Measurements from ENCODE around the gene RBM26. TPM values are rescaled to one million over a fixed set of nuclear protein-coding genes. Genes with fewer than 3 reads are reported as not detected.

RBM26 gene
- total and polyA plus RNA-seq, 2 of the 4 experiments (the other 2 are of a cell fraction), result 17.6 to 18.1 TPM

DNA sequence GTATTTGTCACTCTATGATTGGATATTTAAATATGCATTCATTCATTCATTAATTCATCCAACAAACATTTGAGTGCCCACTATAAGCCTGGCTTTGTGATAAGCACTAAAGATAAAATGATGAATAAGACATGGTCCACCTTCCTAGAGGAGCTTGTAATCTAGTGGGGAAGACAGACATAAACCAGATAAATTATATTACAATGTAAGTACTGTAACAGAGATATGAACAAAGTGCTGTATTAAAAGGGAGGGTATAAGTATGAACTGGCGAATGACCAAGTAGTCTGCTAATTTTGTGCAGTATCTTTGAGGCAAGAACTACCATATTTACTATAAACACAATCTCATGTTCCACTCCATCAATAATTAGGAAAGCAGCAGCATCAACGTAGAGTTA lies 88.2 kb downstream of the RBM26 start:
- CTCF ChIA-PET, result no interaction called here
- no peak overlapping the region for H3K27ac ChIP-seq (ENCODE audit: insufficient read depth, low read length)
- no peak overlapping the region for H4K5ac ChIP-seq (ENCODE audit: low read depth, low read length)
- H3K18ac ChIP-seq (ENCODE audit: low read depth, low read length), result no peak overlapping the region
- POLR2A ChIA-PET (ENCODE audit: unreplicated experiment), result no interaction called here
- H3K23ac ChIP-seq (ENCODE audit: low read depth, low read length), result no peak overlapping the region
- no peaks in the 10 kb centered on the region for H4K20me1 ChIP-seq (ENCODE audit: insufficient read depth, low read length)
- no peak overlapping the region for H3K4ac ChIP-seq (ENCODE audit: low read depth, low read length)
- no peaks in the 10 kb centered on the region for H3K27me3 ChIP-seq (ENCODE audit: control insufficient read depth, insufficient read depth, low read length)
- TF ChIP-seq SMC3 (IDR thresholded peaks at IDR 0.05; ENCODE audit: low read depth, low read length) (no peak), CHD1 (IDR thresholded peaks at IDR 0.05; ENCODE audit: low read depth, low read length) (no peak), RCOR1 (IDR thresholded peaks at IDR 0.05; ENCODE audit: insufficient replicate concordance, low read length) (no peak), MAZ (IDR thresholded peaks at IDR 0.05; ENCODE audit: borderline replicate concordance, low read depth, low read length) (no peak), MAFK (IDR thresholded peaks at IDR 0.05; ENCODE audit: low read depth, low read length) (no peak), POLR2A (IDR thresholded peaks at IDR 0.05; ENCODE audit: low read depth, low read length) (no peak), CEBPB (IDR thresholded peaks at IDR 0.05; ENCODE audit: low read depth, low read length) (no peak), MXI1 (IDR thresholded peaks at IDR 0.05; ENCODE audit: borderline replicate concordance, low read depth, low read length) (no peak), RAD21 (IDR thresholded peaks at IDR 0.05; ENCODE audit: low read length) (no peak), RFX5 (IDR thresholded peaks at IDR 0.05; ENCODE audit: low read depth, low read length) (no peak), BHLHE40 (IDR thresholded peaks at IDR 0.05; ENCODE audit: low read depth, low read length) (no peak), NFE2L2 (IDR thresholded peaks at IDR 0.05; ENCODE audit: low read depth, low read length) (no peak), FOS (IDR thresholded peaks at IDR 0.05; ENCODE audit: low read depth, low read length) (no peak)
- TF ChIP-seq, protein P1, sequence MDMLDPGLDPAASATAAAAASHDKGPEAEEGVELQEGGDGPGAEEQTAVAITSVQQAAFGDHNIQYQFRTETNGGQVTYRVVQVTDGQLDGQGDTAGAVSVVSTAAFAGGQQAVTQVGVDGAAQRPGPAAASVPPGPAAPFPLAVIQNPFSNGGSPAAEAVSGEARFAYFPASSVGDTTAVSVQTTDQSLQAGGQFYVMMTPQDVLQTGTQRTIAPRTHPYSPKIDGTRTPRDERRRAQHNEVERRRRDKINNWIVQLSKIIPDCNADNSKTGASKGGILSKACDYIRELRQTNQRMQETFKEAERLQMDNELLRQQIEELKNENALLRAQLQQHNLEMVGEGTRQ (IDR thresholded peaks at IDR 0.05; ENCODE audit: low read depth, low read length), result no peak
- TF ChIP-seq, protein P2, sequence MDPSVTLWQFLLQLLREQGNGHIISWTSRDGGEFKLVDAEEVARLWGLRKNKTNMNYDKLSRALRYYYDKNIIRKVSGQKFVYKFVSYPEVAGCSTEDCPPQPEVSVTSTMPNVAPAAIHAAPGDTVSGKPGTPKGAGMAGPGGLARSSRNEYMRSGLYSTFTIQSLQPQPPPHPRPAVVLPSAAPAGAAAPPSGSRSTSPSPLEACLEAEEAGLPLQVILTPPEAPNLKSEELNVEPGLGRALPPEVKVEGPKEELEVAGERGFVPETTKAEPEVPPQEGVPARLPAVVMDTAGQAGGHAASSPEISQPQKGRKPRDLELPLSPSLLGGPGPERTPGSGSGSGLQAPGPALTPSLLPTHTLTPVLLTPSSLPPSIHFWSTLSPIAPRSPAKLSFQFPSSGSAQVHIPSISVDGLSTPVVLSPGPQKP (IDR thresholded peaks at IDR 0.05; ENCODE audit: borderline replicate concordance, low read depth, low read length), result no peak
- TF ChIP-seq, protein P3, sequence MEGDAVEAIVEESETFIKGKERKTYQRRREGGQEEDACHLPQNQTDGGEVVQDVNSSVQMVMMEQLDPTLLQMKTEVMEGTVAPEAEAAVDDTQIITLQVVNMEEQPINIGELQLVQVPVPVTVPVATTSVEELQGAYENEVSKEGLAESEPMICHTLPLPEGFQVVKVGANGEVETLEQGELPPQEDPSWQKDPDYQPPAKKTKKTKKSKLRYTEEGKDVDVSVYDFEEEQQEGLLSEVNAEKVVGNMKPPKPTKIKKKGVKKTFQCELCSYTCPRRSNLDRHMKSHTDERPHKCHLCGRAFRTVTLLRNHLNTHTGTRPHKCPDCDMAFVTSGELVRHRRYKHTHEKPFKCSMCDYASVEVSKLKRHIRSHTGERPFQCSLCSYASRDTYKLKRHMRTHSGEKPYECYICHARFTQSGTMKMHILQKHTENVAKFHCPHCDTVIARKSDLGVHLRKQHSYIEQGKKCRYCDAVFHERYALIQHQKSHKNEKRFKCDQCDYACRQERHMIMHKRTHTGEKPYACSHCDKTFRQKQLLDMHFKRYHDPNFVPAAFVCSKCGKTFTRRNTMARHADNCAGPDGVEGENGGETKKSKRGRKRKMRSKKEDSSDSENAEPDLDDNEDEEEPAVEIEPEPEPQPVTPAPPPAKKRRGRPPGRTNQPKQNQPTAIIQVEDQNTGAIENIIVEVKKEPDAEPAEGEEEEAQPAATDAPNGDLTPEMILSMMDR (conservative IDR thresholded peaks at IDR 0.05; ENCODE audit: low read depth, low read length), result no peak
- H4K91ac ChIP-seq (ENCODE audit: insufficient read depth, low read depth, low read length), result no peak overlapping the region
- H3K4me2 ChIP-seq (ENCODE audit: low read depth, low read length), result no peak overlapping the region
- ATAC-seq (ENCODE audit: low read depth) (no peak), DNase-seq (no peak)
- no peak overlapping the region for H2BK120ac ChIP-seq (ENCODE audit: low read depth, low read length)
- dilution Hi-C loops (cut with HindIII; ENCODE audit: low sequenced_read_pairs, unreplicated experiment), result no loop called here
- H3K56ac ChIP-seq (ENCODE audit: extremely low read depth, insufficient read depth, low read length), result no peak overlapping the region
- no peak overlapping the region for H2AK5ac ChIP-seq (ENCODE audit: low read depth, low read length)
- H2AK9ac ChIP-seq (replicated peaks; ENCODE audit: low read depth, low read length, poor library complexity), result no peak overlapping the region
- no peak overlapping the region for H3K14ac ChIP-seq (replicated peaks; ENCODE audit: low read depth, low read length)
- WGBS, 2 experiments (ENCODE audit: extremely low coverage in 2 of 2, insufficient read length in 1 of 2), result no CpG with 5 or more reads among the region's 2 CpGs
- H3K4me3 ChIP-seq (ENCODE audit: insufficient read depth, low read depth, low read length), result no peak overlapping the region
- in situ Hi-C loops (cut with MboI; ENCODE audit: low sequenced_read_pairs), result no loop called here
- H3K79me1 ChIP-seq (ENCODE audit: low read depth in 1 of 2, low read length in 2 of 2), result no peaks in the 10 kb centered on the region
- intact Hi-C loops (cut with micrococcal nuclease), result no loop called here
- H4K8ac ChIP-seq (ENCODE audit: low read depth in 2 of 2, low read length in 2 of 2), result no peak overlapping the region
- no peaks in the 10 kb centered on the region for H3K9me1 ChIP-seq (ENCODE audit: insufficient read depth, low read length)
- no peaks in the 10 kb centered on the region for H3K36me3 ChIP-seq (ENCODE audit: control insufficient read depth, insufficient read depth, low read length)
- no peak overlapping the region for H3K9ac ChIP-seq (ENCODE audit: low read depth, low read length)
- no TSS peak for BruUV-seq (replicated peaks)
- H3K9me3 ChIP-seq (ENCODE audit: control insufficient read depth, insufficient read depth, low read length), result no peaks in the 10 kb centered on the region
- H3K4me1 ChIP-seq (ENCODE audit: control insufficient read depth, insufficient read depth, low read length), result no peaks in the 10 kb centered on the region
- no peak overlapping the region for H2AFZ ChIP-seq (replicated peaks; ENCODE audit: low read length, poor library complexity)
- H2BK5ac ChIP-seq (ENCODE audit: low read depth, low read length, poor library complexity, severe bottlenecking), result no peak overlapping the region
- H2BK20ac ChIP-seq (ENCODE audit: low read depth, low read length), result no peak overlapping the region
- no peak overlapping the region for H2BK15ac ChIP-seq (ENCODE audit: low read depth, low read length)

Measured in IMR-90 (cell line).